Activated T-cell treated with anti-CD3 and anti-CD28 coated beads for 24 hours (primary cell): ENCODE measurements around the gene FNDC3A.
"Not testable (repeated sequence)": the region's sequence is repeated elsewhere in the genome, so short reads cannot be mapped to it uniquely, and the experiment has no call there.

Experiments
- DNase-seq: peaks from one replicate; pipeline ENCODE4 v3.0.0-alpha.2; 2020; ENCODE audit warnings: low read depth

Gene FNDC3A

GRCh38 chr13:48976576-48977285 lies 1.0 kb downstream of the FNDC3A start:
- DNase-seq = peak; percentile 55

- DNase-seq = no peak
These were observed 1.5 kb downstream of the FNDC3A start for GRCh38 chr13:48977286-48977625.

GRCh38 chr13:48977973-48978372 lies 2.3 kb downstream of the FNDC3A start:
- no peak for DNase-seq

GRCh38 chr13:48978942-48979601 lies 3.4 kb downstream of the FNDC3A start:
- no peak for DNase-seq

GRCh38 chr13:48979892-48980291 lies 4.2 kb downstream of the FNDC3A start:
- no peak for DNase-seq

- DNase-seq = no peak
These were observed 7.6 kb downstream of the FNDC3A start for GRCh38 chr13:48983331-48983730.

- no peak for DNase-seq
These were observed 10.0 kb downstream of the FNDC3A start for GRCh38 chr13:48985756-48986155.

- DNase-seq = no peak
These were observed 15.2 kb downstream of the FNDC3A start for GRCh38 chr13:48990900-48991299.

GRCh38 chr13:48993150-48993549 lies 17.4 kb downstream of the FNDC3A start:
- DNase-seq = no peak

GRCh38 chr13:48994706-48995105 lies 19.0 kb downstream of the FNDC3A start:
- DNase-seq = no peak

GRCh38 chr13:48998641-48999292 lies 23.1 kb downstream of the FNDC3A start:
- DNase-seq = no peak

- no peak for DNase-seq
These were observed 24.5 kb downstream of the FNDC3A start for GRCh38 chr13:49000247-49000646.

GRCh38 chr13:49018986-49019635 lies 43.4 kb downstream of the FNDC3A start:
- not testable (repeated sequence) for DNase-seq

GRCh38 chr13:49020328-49020727 lies 44.6 kb downstream of the FNDC3A start:
- no peak for DNase-seq

GRCh38 chr13:49020940-49021553 lies 45.3 kb downstream of the FNDC3A start:
- DNase-seq = no peak

GRCh38 chr13:49021953-49022352 lies 46.2 kb downstream of the FNDC3A start:
- no peak for DNase-seq

GRCh38 chr13:49022472-49023144 lies 46.9 kb downstream of the FNDC3A start:
- DNase-seq = no peak

GRCh38 chr13:49023431-49023830 lies 47.7 kb downstream of the FNDC3A start:
- no peak for DNase-seq

- DNase-seq = no peak
These were observed 51.1 kb downstream of the FNDC3A start for GRCh38 chr13:49026851-49027250.

- no peak for DNase-seq
These were observed 53.9 kb downstream of the FNDC3A start for GRCh38 chr13:49029570-49029969.

GRCh38 chr13:49030213-49030612 lies 54.5 kb downstream of the FNDC3A start:
- no peak for DNase-seq

GRCh38 chr13:49040872-49041271 lies 65.2 kb downstream of the FNDC3A start:
- no peak for DNase-seq
